K562 (cell line): Measurements from ENCODE around the gene GIMAP6. TPM values are rescaled to one million over a fixed set of nuclear protein-coding genes. Genes with fewer than 3 reads are reported as not detected.

Source experiments
- ATAC-seq: fragments of 200-7000 bp; cut with Tn5 transposase; 3 replicates; pipeline ENCODE4 v1.9.1; 2020; ENCODE audit warnings: moderate library complexity
- BruUV-seq: library from RNA; stranded (reverse); fragments of 400-500 nt; replicated peaks from 2 replicates; lab custom pipeline; 2021; lab: Mats Ljungman, UMichigan
- CTCF ChIA-PET: fragments of 300-600 bp; formaldehyde crosslinking; extraction: SDS; loops from one replicate; lab custom pipeline; 2021; ENCODE audit warnings: low intra/inter-chr PET ratio; lab: Yijun Ruan, JAX
- POLR2A ChIA-PET: fragments of 300-600, 350-650 bp; sonication (Branson Sonifier 250); formaldehyde crosslinking; extraction: SDS; loops from one replicate; lab custom pipeline; 2021; ENCODE audit warnings: antibody characterized with exemption, inconsistent platforms; lab: Yijun Ruan, JAX
- DNase-seq, 4 experiments: peaks; one replicate each; pipeline versions ENCODE4 v3.0.0 to v3.0.0-alpha.2; 2011 to 2018; ENCODE audit warnings: low spot score in 3 of 4, mixed read lengths in 3 of 4; ENCODE audit errors: extremely low read depth in 1 of 4
- FAIRE-seq: peaks from 2 replicates; lab custom pipeline; 2011; peaks lifted over from hg19 to GRCh38; lab: Jason Lieb, UNC
- H2AFZ ChIP-seq: 2 replicates; pipeline ENCODE4 v1.6.0; 2011; ENCODE audit warnings: low read depth, low read length, control low read depth, inconsistent platforms
- H3K27ac ChIP-seq: fragments of 200-600 bp; 3 replicates; pipeline ENCODE4 v1.8.0; 2011; ENCODE audit warnings: low read depth, mild to moderate bottlenecking, control low read depth, inconsistent platforms, low read length, moderate library complexity, mixed read lengths; ENCODE audit errors: extremely low read depth
- H3K27me3 ChIP-seq, 2 experiments: fragments of 300-600 bp in 1 of 2; 2 replicates in 1 of 2; 3 replicates in 1 of 2; pipeline versions ENCODE4 v1.6.0 to v1.8.0; 2011; ENCODE audit warnings: inconsistent platforms in 2 of 2, low read length in 2 of 2, mild to moderate bottlenecking in 1 of 2, mixed read lengths in 1 of 2, moderate library complexity in 1 of 2; ENCODE audit not compliant: control insufficient read depth in 2 of 2, insufficient read depth in 2 of 2
- H3K36me3 ChIP-seq: fragments of 300-600 bp; 3 replicates; pipeline ENCODE4 v1.8.0; 2011; ENCODE audit warnings: mild to moderate bottlenecking, low read length, inconsistent platforms; ENCODE audit not compliant: control insufficient read depth, insufficient read depth
- H3K4me1 ChIP-seq, 2 experiments: fragments of 200-600 bp in 1 of 2; replicated peaks in 1 of 2; 2 replicates in 1 of 2; 3 replicates in 1 of 2; pipeline versions ENCODE4 v1.5.1 to v1.8.0; 2011; ENCODE audit warnings: inconsistent platforms in 2 of 2, low read length in 2 of 2, mild to moderate bottlenecking in 1 of 2, mixed read lengths in 1 of 2, moderate library complexity in 1 of 2; ENCODE audit not compliant: control insufficient read depth in 2 of 2, insufficient read depth in 2 of 2
- H3K4me2 ChIP-seq: 2 replicates; pipeline ENCODE4 v1.6.1; 2011; ENCODE audit warnings: low read length, control low read depth, inconsistent platforms, mixed read lengths; ENCODE audit not compliant: insufficient read depth
- H3K4me3 ChIP-seq: fragments of 200-600 bp; sonication (generic), shearing (Covaris generic); 2 replicates; pipeline ENCODE4 v1.5.1; 2016; ENCODE audit warnings: control low read depth, inconsistent platforms
- H3K79me2 ChIP-seq: fragments of 200-600 bp; 3 replicates; pipeline ENCODE4 v1.8.0; 2011; ENCODE audit warnings: low read length, inconsistent platforms; ENCODE audit not compliant: control insufficient read depth, insufficient read depth
- H3K9ac ChIP-seq, 2 experiments: 2 replicates each; pipeline versions ENCODE4 v1.6.0 to v1.6.1; 2011; ENCODE audit warnings: low read depth in 2 of 2, low read length in 2 of 2, control low read depth in 1 of 2, inconsistent platforms in 1 of 2, mild to moderate bottlenecking in 1 of 2, mixed read lengths in 1 of 2; ENCODE audit not compliant: insufficient read depth in 1 of 2
- H3K9me1 ChIP-seq: one replicate; pipeline ENCODE4 v1.6.0; 2011; ENCODE audit warnings: inconsistent platforms, mild to moderate bottlenecking, low read length, moderate library complexity; ENCODE audit not compliant: control insufficient read depth, insufficient read depth
- H3K9me3 ChIP-seq: replicated peaks from 2 replicates; pipeline ENCODE4 v1.5.1; 2011; ENCODE audit warnings: low read depth, low read length, inconsistent platforms; ENCODE audit not compliant: control insufficient read depth, insufficient read depth
- H4K20me1 ChIP-seq: replicated peaks from 2 replicates; pipeline ENCODE4 v1.6.1; 2011; ENCODE audit warnings: low read length, inconsistent platforms, mixed read lengths; ENCODE audit not compliant: control insufficient read depth, insufficient read depth
- BDP1 ChIP-seq: IDR thresholded peaks from 3 replicates; pipeline ENCODE4 v1.6.1; 2011; ENCODE audit not compliant: insufficient read length, insufficient read depth
- DNMT1 ChIP-seq: fragments of 450-650 bp; IDR thresholded peaks from 2 replicates; pipeline ENCODE4 v1.6.1; 2016; ENCODE audit warnings: antibody characterized with exemption, mild to moderate bottlenecking
- ELF2 ChIP-seq: fragments of 250-450 bp; sonication (Bioruptor Pico); IDR thresholded peaks from 2 replicates; pipeline ENCODE4 v1.5.0; 2021; ENCODE audit warnings: mild to moderate bottlenecking
- FOSL1 ChIP-seq: fragments of 200-800 bp; sonication (Bioruptor generic); conservative IDR thresholded peaks from 2 replicates; pipeline ENCODE4 v1.6.1; 2016; ENCODE audit warnings: missing genetic modification characterization, missing compliant biosample characterization
- FOXA3 ChIP-seq, 2 experiments: fragments of 450-650 bp in 1 of 2; sonication (generic) in 1 of 2; formaldehyde crosslinking; IDR thresholded peaks in 1 of 2; conservative IDR thresholded peaks in 1 of 2; 2 replicates each; pipeline versions ENCODE4 v1.4.0 to v1.8.0; 2020 to 2022; ENCODE audit warnings: mild to moderate bottlenecking in 2 of 2, missing genetic modification reagents in 1 of 2
- HNRNPL ChIP-seq: fragments of 200-400 bp; formaldehyde crosslinking; IDR thresholded peaks from 2 replicates; pipeline ENCODE4 v1.6.1; 2017; ENCODE audit warnings: low read depth, mild to moderate bottlenecking, low read length
- HNRNPLL ChIP-seq: fragments of 200-400 bp; formaldehyde crosslinking; IDR thresholded peaks from 2 replicates; pipeline ENCODE4 v1.6.1; 2017; ENCODE audit warnings: low read length, low read depth, mild to moderate bottlenecking; ENCODE audit not compliant: poor library complexity, severe bottlenecking
- IFI16 ChIP-seq: fragments of 250-450 bp; sonication (Bioruptor Pico); IDR thresholded peaks from 2 replicates; pipeline ENCODE4 v2.1.2; 2022; ENCODE audit warnings: mild to moderate bottlenecking, inconsistent platforms
- KDM1A ChIP-seq, 2 experiments: fragments of 450-650 bp; IDR thresholded peaks; 2 replicates each; pipeline ENCODE4 v1.6.1; 2016; ENCODE audit warnings: mild to moderate bottlenecking in 2 of 2
- LCOR ChIP-seq: sonication (generic); formaldehyde crosslinking; IDR thresholded peaks from 2 replicates; pipeline ENCODE4 v1.8.0; 2022; ENCODE audit warnings: mild to moderate bottlenecking, missing genetic modification reagents
- NCOA4 ChIP-seq: fragments of 450-650 bp; IDR thresholded peaks from 2 replicates; pipeline ENCODE4 v1.6.1; 2018; ENCODE audit warnings: mild to moderate bottlenecking; ENCODE audit not compliant: partially characterized antibody
- NRF1 ChIP-seq, 2 experiments: fragments of 450-650 bp; IDR thresholded peaks in 1 of 2; conservative IDR thresholded peaks in 1 of 2; 2 replicates each; pipeline ENCODE4 v1.6.1; 2014; ENCODE audit warnings: mild to moderate bottlenecking in 2 of 2
- SMC3 ChIP-seq: conservative IDR thresholded peaks from 2 replicates; pipeline ENCODE4 v1.6.1; 2011; ENCODE audit warnings: low read depth, low read length, improper control_type of control experiment; ENCODE audit not compliant: insufficient read depth
- ZFP36 ChIP-seq: fragments of 150-350 bp; IDR thresholded peaks from 2 replicates; pipeline ENCODE4 v1.6.1; 2018; ENCODE audit warnings: low read length, low read depth; ENCODE audit not compliant: partially characterized antibody
- ZNF551 ChIP-seq: fragments of 250-450 bp; sonication (Bioruptor Pico); IDR thresholded peaks from 2 replicates; pipeline ENCODE4 v1.5.0; 2021; ENCODE audit warnings: mild to moderate bottlenecking, moderate library complexity
- ZZZ3 ChIP-seq: fragments of 450-650 bp; IDR thresholded peaks from 2 replicates; pipeline ENCODE4 v1.6.1; 2016; ENCODE audit warnings: antibody characterized with exemption, mild to moderate bottlenecking, moderate library complexity
- WGBS: fragments of 100-300 bp; shearing (Covaris generic); methylation state at CpG from one replicate; pipeline ENCODE4 v1.1.6; 2016; ENCODE audit warnings: low coverage, mixed read lengths; ENCODE audit not compliant: insufficient coverage; ENCODE audit errors: missing lambda C conversion rate; 5-methylcytosine and 5-hydroxymethylcytosine counted together
- in situ Hi-C: fragments of 300-500 bp; cut with MboI; formaldehyde crosslinking; loops from 4 replicates; pipeline ENCODE4 v1.15.0; 2018; ENCODE audit warnings: inconsistent platforms, mixed read lengths
- intact Hi-C: fragments of 100-400 bp; cut with micrococcal nuclease; formaldehyde crosslinking; loops from 2 replicates; pipeline ENCODE4 v1.14.2; 2022
- polyA plus RNA-seq, 8 experiments: library from polyadenylated mRNA; depleted of rRNA in 4 of 8; stranded (reverse) in 5 of 8; unstranded in 3 of 8; fragments of >200 nt; fragmentation: Nextera tagmentation in 2 of 8; fragmentation: Illumina TruSeq in 1 of 8; extraction: Ambion mirVana in 2 of 8; extraction: Trizol in 1 of 8; gene quantifications; 2 replicates each; pipeline versions ENCODE4 v1.2.1 to v1.2.3, GENCODE V29; 2011 to 2014; ENCODE audit warnings: inconsistent platforms in 1 of 8, missing spikeins in 1 of 8
- total RNA-seq, 7 experiments: library from RNA; depleted of rRNA in 6 of 7; stranded (reverse); fragments of >200 nt in 6 of 7; fragmentation: Illumina TruSeq in 2 of 7; extraction: Trizol in 2 of 7; gene quantifications; 2 replicates each; pipeline versions ENCODE4 v1.2.1 to v1.2.3, GENCODE V29; 2011 to 2021; ENCODE audit warnings: low replicate concordance in 1 of 7
- TF ChIP-seq, protein P1 (sequence below), 2 experiments: fragments of 450-650 bp; IDR thresholded peaks; 2 replicates each; pipeline ENCODE4 v1.6.1; 2018; ENCODE audit warnings: mild to moderate bottlenecking in 2 of 2, low read depth in 1 of 2; ENCODE audit not compliant: partially characterized antibody in 2 of 2
- TF ChIP-seq, protein P2 (sequence below): fragments of 250-450 bp; sonication (Bioruptor Pico); IDR thresholded peaks from 2 replicates; pipeline ENCODE4 v1.5.0; 2022; ENCODE audit warnings: mild to moderate bottlenecking

Gene GIMAP6
- total and polyA plus RNA-seq, 9 of the 15 experiments (the other 6 are each of a cell fraction or from before 2014, with no cell fraction given), result 0.04 to 0.45 (median 0.18) TPM

DNA sequence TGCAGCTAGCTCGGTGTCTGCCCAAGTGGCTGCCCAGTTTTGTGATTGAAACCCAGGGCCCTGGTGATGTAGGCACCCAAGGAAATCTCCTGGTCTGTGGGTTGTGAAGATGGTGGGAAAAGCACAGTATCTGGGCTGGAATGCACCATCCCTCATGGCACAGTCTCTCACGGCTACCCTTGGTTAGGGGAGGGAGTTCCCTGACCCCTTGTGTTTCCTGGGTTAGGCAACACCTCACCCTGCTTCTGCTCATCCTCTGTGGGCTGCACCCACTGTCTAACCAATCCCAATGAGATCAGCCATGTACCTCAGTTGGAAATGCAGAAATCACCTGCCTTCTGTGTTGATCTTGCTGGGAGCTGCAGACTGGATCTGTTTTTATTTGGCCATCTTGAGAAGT lies 37.4 kb downstream of the GIMAP6 start:
- Histone ChIP-seq H3K9ac (no peak overlapping the region), H3K27me3 (no peaks in the 10 kb centered on the region), H3K9me1 (no peaks in the 10 kb centered on the region), H3K4me2 (no peak overlapping the region), H4K20me1 (no peaks in the 10 kb centered on the region), H2AFZ (no peak overlapping the region), H3K79me2 (no peaks in the 10 kb centered on the region), H3K4me3 (no peak overlapping the region), H3K36me3 (no peaks in the 10 kb centered on the region), H3K27ac (no peak overlapping the region), H3K4me1 (no peaks in the 10 kb centered on the region), H3K9me3 (no peaks in the 10 kb centered on the region; the same call in 1 of the 2 replicates)
- in situ Hi-C loops (no loop called here), intact Hi-C loops (no loop called here)
- BruUV-seq, result no TSS peak
- 0% methylated on average over 2 of the region's 2 CpGs for WGBS
- POLR2A ChIA-PET, result interaction anchor here (0.8 kb wide), 1 partner anchor 18 kb away, joined by 3 read pairs; no protein-coding TSS in a partner anchor
- ATAC-seq (no peak), DNase-seq (no peak), FAIRE-seq (no peak)
- CTCF ChIA-PET, result no interaction called here
- no peak for TF ChIP-seq NRF1 (conservative IDR thresholded peaks at IDR 0.05 in 1 of 2, IDR thresholded peaks at IDR 0.05 in 1 of 2)
- no peak for TF ChIP-seq DNMT1
- TF ChIP-seq ZNF551, result no peak
- no peak for TF ChIP-seq LCOR
- TF ChIP-seq, protein P1, sequence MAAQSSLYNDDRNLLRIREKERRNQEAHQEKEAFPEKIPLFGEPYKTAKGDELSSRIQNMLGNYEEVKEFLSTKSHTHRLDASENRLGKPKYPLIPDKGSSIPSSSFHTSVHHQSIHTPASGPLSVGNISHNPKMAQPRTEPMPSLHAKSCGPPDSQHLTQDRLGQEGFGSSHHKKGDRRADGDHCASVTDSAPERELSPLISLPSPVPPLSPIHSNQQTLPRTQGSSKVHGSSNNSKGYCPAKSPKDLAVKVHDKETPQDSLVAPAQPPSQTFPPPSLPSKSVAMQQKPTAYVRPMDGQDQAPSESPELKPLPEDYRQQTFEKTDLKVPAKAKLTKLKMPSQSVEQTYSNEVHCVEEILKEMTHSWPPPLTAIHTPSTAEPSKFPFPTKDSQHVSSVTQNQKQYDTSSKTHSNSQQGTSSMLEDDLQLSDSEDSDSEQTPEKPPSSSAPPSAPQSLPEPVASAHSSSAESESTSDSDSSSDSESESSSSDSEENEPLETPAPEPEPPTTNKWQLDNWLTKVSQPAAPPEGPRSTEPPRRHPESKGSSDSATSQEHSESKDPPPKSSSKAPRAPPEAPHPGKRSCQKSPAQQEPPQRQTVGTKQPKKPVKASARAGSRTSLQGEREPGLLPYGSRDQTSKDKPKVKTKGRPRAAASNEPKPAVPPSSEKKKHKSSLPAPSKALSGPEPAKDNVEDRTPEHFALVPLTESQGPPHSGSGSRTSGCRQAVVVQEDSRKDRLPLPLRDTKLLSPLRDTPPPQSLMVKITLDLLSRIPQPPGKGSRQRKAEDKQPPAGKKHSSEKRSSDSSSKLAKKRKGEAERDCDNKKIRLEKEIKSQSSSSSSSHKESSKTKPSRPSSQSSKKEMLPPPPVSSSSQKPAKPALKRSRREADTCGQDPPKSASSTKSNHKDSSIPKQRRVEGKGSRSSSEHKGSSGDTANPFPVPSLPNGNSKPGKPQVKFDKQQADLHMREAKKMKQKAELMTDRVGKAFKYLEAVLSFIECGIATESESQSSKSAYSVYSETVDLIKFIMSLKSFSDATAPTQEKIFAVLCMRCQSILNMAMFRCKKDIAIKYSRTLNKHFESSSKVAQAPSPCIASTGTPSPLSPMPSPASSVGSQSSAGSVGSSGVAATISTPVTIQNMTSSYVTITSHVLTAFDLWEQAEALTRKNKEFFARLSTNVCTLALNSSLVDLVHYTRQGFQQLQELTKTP (IDR thresholded peaks at IDR 0.05; ENCODE audit: low read depth in 1 of 2, partially characterized antibody in 2 of 2), result no peak
- no peak for TF ChIP-seq SMC3
- TF ChIP-seq FOXA3 (CRISPR knock-in tag; conservative IDR thresholded peaks at IDR 0.05 in 1 of 2, IDR thresholded peaks at IDR 0.05 in 1 of 2), result no peak
- TF ChIP-seq FOSL1 (tag), result no peak
- no peak for TF ChIP-seq KDM1A (IDR thresholded peaks at IDR 0.05)
- no peak for TF ChIP-seq IFI16 (CRISPR knock-in tag)
- TF ChIP-seq, protein P2, sequence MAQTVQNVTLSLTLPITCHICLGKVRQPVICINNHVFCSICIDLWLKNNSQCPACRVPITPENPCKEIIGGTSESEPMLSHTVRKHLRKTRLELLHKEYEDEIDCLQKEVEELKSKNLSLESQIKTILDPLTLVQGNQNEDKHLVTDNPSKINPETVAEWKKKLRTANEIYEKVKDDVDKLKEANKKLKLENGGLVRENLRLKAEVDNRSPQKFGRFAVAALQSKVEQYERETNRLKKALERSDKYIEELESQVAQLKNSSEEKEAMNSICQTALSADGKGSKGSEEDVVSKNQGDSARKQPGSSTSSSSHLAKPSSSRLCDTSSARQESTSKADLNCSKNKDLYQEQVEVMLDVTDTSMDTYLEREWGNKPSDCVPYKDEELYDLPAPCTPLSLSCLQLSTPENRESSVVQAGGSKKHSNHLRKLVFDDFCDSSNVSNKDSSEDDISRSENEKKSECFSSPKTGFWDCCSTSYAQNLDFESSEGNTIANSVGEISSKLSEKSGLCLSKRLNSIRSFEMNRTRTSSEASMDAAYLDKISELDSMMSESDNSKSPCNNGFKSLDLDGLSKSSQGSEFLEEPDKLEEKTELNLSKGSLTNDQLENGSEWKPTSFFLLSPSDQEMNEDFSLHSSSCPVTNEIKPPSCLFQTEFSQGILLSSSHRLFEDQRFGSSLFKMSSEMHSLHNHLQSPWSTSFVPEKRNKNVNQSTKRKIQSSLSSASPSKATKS, result no peak
- no peak for TF ChIP-seq HNRNPL
- no peak for TF ChIP-seq ELF2 (CRISPR knock-in tag)
- TF ChIP-seq NCOA4, result no peak
- TF ChIP-seq ZFP36, result no peak
- no peak for TF ChIP-seq ZZZ3
- TF ChIP-seq BDP1, result no peak
- no peak for TF ChIP-seq HNRNPLL
